MM.1S (cell line): ENCODE measurements around the gene MYADML2.
A peak's percentile ranks its signal among the peaks of the same experiment; 100 is the strongest.

Source experiments
- DNase-seq: peaks from one replicate; pipeline ENCODE4 v3.0.0-alpha.2; 2015
- H2AFZ ChIP-seq: fragments of 300-600 bp; sonication (generic); 2 replicates; pipeline ENCODE4 v1.6.0; 2016; ENCODE audit warnings: antibody characterized with exemption, low read length
- H3F3A ChIP-seq: fragments of 300-600 bp; sonication (generic); 2 replicates; pipeline ENCODE4 v1.6.1; 2016; ENCODE audit warnings: mild to moderate bottlenecking, antibody characterized with exemption, low read length, moderate library complexity, mixed read lengths; ENCODE audit not compliant: insufficient read depth
- H3K27ac ChIP-seq: fragments of 300-600 bp; sonication (generic); 2 replicates; pipeline ENCODE4 v1.5.1; 2016; ENCODE audit warnings: mild to moderate bottlenecking, low read length
- H3K27me3 ChIP-seq: fragments of 300-600 bp; sonication (generic); replicated peaks from 2 replicates; pipeline ENCODE4 v1.6.0; 2016; ENCODE audit warnings: low read length; ENCODE audit not compliant: insufficient read depth
- H3K36me3 ChIP-seq: fragments of 300-600 bp; sonication (generic); replicated peaks from 2 replicates; pipeline ENCODE4 v1.6.1; 2016; ENCODE audit warnings: mild to moderate bottlenecking, low read length, mixed read lengths; ENCODE audit not compliant: insufficient read depth
- H3K4me1 ChIP-seq: fragments of 300-600 bp; sonication (generic); 2 replicates; pipeline ENCODE4 v1.6.1; 2016; ENCODE audit warnings: low read length, mixed read lengths
- H3K4me2 ChIP-seq: fragments of 300-600 bp; sonication (generic); 2 replicates; pipeline ENCODE4 v1.6.0; 2016; ENCODE audit warnings: low read depth, low read length
- H3K4me3 ChIP-seq: fragments of 300-600 bp; sonication (generic); 2 replicates; pipeline ENCODE4 v1.5.1; 2016; ENCODE audit warnings: low read length, mixed read lengths
- H3K79me2 ChIP-seq: fragments of 300-600 bp; sonication (generic); 2 replicates; pipeline ENCODE4 v1.6.1; 2016; ENCODE audit warnings: mixed run types, low read length, mixed read lengths
- H3K9ac ChIP-seq: fragments of 300-600 bp; sonication (generic); 2 replicates; pipeline ENCODE4 v1.6.1; 2016; ENCODE audit warnings: low read length, mixed read lengths
- H3K9me2 ChIP-seq: fragments of 300-600 bp; sonication (generic); replicated peaks from 2 replicates; pipeline ENCODE4 v1.6.1; 2016; ENCODE audit warnings: mild to moderate bottlenecking, low read length, mixed read lengths; ENCODE audit not compliant: insufficient read depth
- H3K9me3 ChIP-seq: fragments of 300-600 bp; sonication (generic); replicated peaks from 2 replicates; pipeline ENCODE4 v1.6.1; 2016; ENCODE audit warnings: mild to moderate bottlenecking, low read length, mixed read lengths; ENCODE audit not compliant: insufficient read depth
- H4K20me1 ChIP-seq: fragments of 300-600 bp; sonication (generic); 2 replicates; pipeline ENCODE4 v1.6.1; 2016; ENCODE audit warnings: mild to moderate bottlenecking, low read length, moderate library complexity, mixed read lengths; ENCODE audit not compliant: insufficient read depth
- EZH2 ChIP-seq: fragments of 300-600 bp; sonication (generic); optimal IDR thresholded peaks from 2 replicates; pipeline ENCODE3; 2017; ENCODE audit warnings: low read depth, mild to moderate bottlenecking, antibody characterized with exemption, low read length, mixed read lengths
- EZH2phosphoT487 ChIP-seq: fragments of 300-600 bp; sonication (generic); IDR thresholded peaks from 2 replicates; pipeline ENCODE4 v1.6.1; 2018; ENCODE audit warnings: antibody characterized with exemption, low read length
- TF ChIP-seq, protein P1 (sequence below): fragments of 300-600 bp; sonication (generic); IDR thresholded peaks from 2 replicates; pipeline ENCODE4 v1.5.1; 2016; ENCODE audit warnings: antibody characterized with exemption, low read length, mixed read lengths

MYADML2 gene

GRCh38 chr17:81930142-81931125 lies 16.6 kb downstream of the MYADML2 start:
- H3K4me3 ChIP-seq: no peak overlapping the region
- H3K9me3 ChIP-seq: no peaks in the 10 kb centered on the region
- no peaks in the 10 kb centered on the region for H3K27me3 ChIP-seq
- DNase-seq: no peak
- no peak overlapping the region for H3K4me2 ChIP-seq
- no peaks in the 10 kb centered on the region for H3K36me3 ChIP-seq
- no peak for TF ChIP-seq EZH2phosphoT487
- TF ChIP-seq, protein P1, sequence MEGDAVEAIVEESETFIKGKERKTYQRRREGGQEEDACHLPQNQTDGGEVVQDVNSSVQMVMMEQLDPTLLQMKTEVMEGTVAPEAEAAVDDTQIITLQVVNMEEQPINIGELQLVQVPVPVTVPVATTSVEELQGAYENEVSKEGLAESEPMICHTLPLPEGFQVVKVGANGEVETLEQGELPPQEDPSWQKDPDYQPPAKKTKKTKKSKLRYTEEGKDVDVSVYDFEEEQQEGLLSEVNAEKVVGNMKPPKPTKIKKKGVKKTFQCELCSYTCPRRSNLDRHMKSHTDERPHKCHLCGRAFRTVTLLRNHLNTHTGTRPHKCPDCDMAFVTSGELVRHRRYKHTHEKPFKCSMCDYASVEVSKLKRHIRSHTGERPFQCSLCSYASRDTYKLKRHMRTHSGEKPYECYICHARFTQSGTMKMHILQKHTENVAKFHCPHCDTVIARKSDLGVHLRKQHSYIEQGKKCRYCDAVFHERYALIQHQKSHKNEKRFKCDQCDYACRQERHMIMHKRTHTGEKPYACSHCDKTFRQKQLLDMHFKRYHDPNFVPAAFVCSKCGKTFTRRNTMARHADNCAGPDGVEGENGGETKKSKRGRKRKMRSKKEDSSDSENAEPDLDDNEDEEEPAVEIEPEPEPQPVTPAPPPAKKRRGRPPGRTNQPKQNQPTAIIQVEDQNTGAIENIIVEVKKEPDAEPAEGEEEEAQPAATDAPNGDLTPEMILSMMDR: no peak
- no peak for TF ChIP-seq EZH2
- H3K9me2 ChIP-seq: no peaks in the 10 kb centered on the region
- 0 out of 2 replicates have a peak, but pooled peaks cover 3% of the 10 kb centered on the region for H4K20me1 ChIP-seq
- H3F3A ChIP-seq: peaks cover 9% of the 10 kb centered on the region
- H3K9ac ChIP-seq: no peak overlapping the region
- peaks cover 23% of the 10 kb centered on the region for H3K79me2 ChIP-seq
- peaks cover 11% of the 10 kb centered on the region for H3K4me1 ChIP-seq
- H2AFZ ChIP-seq: no peak overlapping the region
- H3K27ac ChIP-seq: no peak overlapping the region

- no peaks in the 10 kb centered on the region for H3K9me3 ChIP-seq
- H3K4me3 ChIP-seq: no peak overlapping the region
- no peak overlapping the region for H3K9ac ChIP-seq
- no peaks in the 10 kb centered on the region for H3K9me2 ChIP-seq
- H3K4me2 ChIP-seq: no peak overlapping the region
- no peaks in the 10 kb centered on the region for H3K36me3 ChIP-seq
- no peak overlapping the region for H2AFZ ChIP-seq
- TF ChIP-seq, protein P1: no peak
- no peak for TF ChIP-seq EZH2phosphoT487
- TF ChIP-seq EZH2: no peak
- peaks cover 15% of the 10 kb centered on the region for H3F3A ChIP-seq
- no peaks in the 10 kb centered on the region for H3K27me3 ChIP-seq
- H3K27ac ChIP-seq: no peak overlapping the region
- H3K4me1 ChIP-seq: peaks cover 17% of the 10 kb centered on the region
- H4K20me1 ChIP-seq: 0 out of 2 replicates have a peak, but pooled peaks cover 3% of the 10 kb centered on the region
- peaks cover 33% of the 10 kb centered on the region for H3K79me2 ChIP-seq
- DNase-seq: no peak
Measured at GRCh38 chr17:81929253-81930141, 17.5 kb downstream of the MYADML2 start.

GRCh38 chr17:81928544-81929252 lies 18.3 kb downstream of the MYADML2 start:
- no peaks in the 10 kb centered on the region for H3K9me3 ChIP-seq
- peak overlapping the region; percentile 99 for H3K4me2 ChIP-seq
- H3K27ac ChIP-seq: no peak overlapping the region
- H3K27me3 ChIP-seq: no peaks in the 10 kb centered on the region
- peaks cover 41% of the 10 kb centered on the region for H3K79me2 ChIP-seq
- no peak for TF ChIP-seq EZH2phosphoT487
- TF ChIP-seq EZH2: no peak
- TF ChIP-seq, protein P1: no peak
- H2AFZ ChIP-seq: peak overlapping the region; percentile 74
- 0 out of 2 replicates have a peak, but pooled peaks cover 3% of the 10 kb centered on the region for H4K20me1 ChIP-seq
- no peak for DNase-seq
- peaks cover 23% of the 10 kb centered on the region for H3F3A ChIP-seq
- H3K4me1 ChIP-seq: peaks cover 21% of the 10 kb centered on the region
- no peaks in the 10 kb centered on the region for H3K36me3 ChIP-seq
- H3K9ac ChIP-seq: peak overlapping the region; percentile 62; the same call in 1 of the 2 replicates
- no peaks in the 10 kb centered on the region for H3K9me2 ChIP-seq
- peak overlapping the region; percentile 85 for H3K4me3 ChIP-seq
